ENCODE data around the gene CRACR2A.

The CRACR2A gene

DNA sequence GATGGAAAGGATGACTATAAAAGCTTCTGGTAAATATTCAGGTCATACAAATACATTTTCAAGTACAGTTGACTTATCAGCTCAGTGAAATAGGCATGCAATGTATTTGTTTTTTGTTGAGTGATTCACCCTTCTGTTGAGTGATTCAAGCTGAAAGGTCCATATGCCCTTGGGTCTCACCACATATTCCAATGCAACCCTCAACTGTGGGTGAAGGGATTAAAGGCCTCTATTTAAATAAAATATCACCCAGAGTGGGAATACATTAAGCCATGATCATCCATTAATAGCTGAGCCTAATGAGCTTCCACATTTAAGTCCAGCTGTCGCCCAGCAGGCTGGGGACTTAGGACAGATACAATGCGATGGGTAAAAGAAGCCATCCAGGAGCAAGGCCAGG lies 120.2 kb downstream of the CRACR2A start:
- Histone ChIP-seq H3K4me3 (replicated peaks; ENCODE audit: insufficient read depth, low read length) (no peak overlapping the region), H3K27me3 (ENCODE audit: insufficient read depth, poor library complexity, severe bottlenecking) (no peaks in the 10 kb centered on the region), H3K27ac (replicated peaks) (no peak overlapping the region)
- DNase-seq (ENCODE audit: low read depth in 1 of 2, low spot score in 1 of 2) = no peak
- TF ChIP-seq, protein P1, sequence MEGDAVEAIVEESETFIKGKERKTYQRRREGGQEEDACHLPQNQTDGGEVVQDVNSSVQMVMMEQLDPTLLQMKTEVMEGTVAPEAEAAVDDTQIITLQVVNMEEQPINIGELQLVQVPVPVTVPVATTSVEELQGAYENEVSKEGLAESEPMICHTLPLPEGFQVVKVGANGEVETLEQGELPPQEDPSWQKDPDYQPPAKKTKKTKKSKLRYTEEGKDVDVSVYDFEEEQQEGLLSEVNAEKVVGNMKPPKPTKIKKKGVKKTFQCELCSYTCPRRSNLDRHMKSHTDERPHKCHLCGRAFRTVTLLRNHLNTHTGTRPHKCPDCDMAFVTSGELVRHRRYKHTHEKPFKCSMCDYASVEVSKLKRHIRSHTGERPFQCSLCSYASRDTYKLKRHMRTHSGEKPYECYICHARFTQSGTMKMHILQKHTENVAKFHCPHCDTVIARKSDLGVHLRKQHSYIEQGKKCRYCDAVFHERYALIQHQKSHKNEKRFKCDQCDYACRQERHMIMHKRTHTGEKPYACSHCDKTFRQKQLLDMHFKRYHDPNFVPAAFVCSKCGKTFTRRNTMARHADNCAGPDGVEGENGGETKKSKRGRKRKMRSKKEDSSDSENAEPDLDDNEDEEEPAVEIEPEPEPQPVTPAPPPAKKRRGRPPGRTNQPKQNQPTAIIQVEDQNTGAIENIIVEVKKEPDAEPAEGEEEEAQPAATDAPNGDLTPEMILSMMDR (IDR thresholded peaks at IDR 0.05; ENCODE audit: insufficient read depth, low read length) = no peak
- TF ChIP-seq POLR2AphosphoS5 (IDR thresholded peaks at IDR 0.05; ENCODE audit: low read depth) = no peak
- TF ChIP-seq, protein P2, sequence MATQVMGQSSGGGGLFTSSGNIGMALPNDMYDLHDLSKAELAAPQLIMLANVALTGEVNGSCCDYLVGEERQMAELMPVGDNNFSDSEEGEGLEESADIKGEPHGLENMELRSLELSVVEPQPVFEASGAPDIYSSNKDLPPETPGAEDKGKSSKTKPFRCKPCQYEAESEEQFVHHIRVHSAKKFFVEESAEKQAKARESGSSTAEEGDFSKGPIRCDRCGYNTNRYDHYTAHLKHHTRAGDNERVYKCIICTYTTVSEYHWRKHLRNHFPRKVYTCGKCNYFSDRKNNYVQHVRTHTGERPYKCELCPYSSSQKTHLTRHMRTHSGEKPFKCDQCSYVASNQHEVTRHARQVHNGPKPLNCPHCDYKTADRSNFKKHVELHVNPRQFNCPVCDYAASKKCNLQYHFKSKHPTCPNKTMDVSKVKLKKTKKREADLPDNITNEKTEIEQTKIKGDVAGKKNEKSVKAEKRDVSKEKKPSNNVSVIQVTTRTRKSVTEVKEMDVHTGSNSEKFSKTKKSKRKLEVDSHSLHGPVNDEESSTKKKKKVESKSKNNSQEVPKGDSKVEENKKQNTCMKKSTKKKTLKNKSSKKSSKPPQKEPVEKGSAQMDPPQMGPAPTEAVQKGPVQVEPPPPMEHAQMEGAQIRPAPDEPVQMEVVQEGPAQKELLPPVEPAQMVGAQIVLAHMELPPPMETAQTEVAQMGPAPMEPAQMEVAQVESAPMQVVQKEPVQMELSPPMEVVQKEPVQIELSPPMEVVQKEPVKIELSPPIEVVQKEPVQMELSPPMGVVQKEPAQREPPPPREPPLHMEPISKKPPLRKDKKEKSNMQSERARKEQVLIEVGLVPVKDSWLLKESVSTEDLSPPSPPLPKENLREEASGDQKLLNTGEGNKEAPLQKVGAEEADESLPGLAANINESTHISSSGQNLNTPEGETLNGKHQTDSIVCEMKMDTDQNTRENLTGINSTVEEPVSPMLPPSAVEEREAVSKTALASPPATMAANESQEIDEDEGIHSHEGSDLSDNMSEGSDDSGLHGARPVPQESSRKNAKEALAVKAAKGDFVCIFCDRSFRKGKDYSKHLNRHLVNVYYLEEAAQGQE (IDR thresholded peaks at IDR 0.05; ENCODE audit: insufficient replicate concordance, low read depth) = no peak
- no peak for TF ChIP-seq GABPA (IDR thresholded peaks at IDR 0.05; ENCODE audit: low read depth)
- no peak for TF ChIP-seq SPI1 (IDR thresholded peaks at IDR 0.05; ENCODE audit: borderline replicate concordance, low read depth)

DNA sequence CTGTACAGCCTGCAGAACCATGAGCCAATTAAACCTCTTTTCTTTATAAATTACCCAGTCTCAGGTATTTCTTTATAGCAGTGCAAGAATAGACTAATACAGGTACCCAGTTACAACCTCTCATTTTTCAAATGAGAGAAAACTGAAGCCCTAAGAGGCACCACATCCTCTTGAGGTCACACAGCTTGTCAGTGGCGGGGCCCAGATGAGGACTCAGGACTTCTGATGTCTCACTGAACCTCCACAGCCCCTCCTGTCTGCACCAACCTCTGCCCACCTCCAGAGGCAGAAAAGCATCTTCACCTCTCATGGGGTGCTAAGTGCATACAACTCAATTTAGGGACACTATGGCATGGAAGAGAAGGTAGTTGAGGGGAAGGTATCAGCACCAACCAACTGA lies 120.7 kb downstream of the CRACR2A start:
- H3K27me3 ChIP-seq (ENCODE audit: insufficient read depth, poor library complexity, severe bottlenecking) = no peaks in the 10 kb centered on the region
- TF ChIP-seq, protein P2 (IDR thresholded peaks at IDR 0.05; ENCODE audit: insufficient replicate concordance, low read depth) = no peak
- TF ChIP-seq, protein P1 (IDR thresholded peaks at IDR 0.05; ENCODE audit: insufficient read depth, low read length) = no peak
- TF ChIP-seq POLR2AphosphoS5 (IDR thresholded peaks at IDR 0.05; ENCODE audit: low read depth) = no peak
- no peak for TF ChIP-seq SPI1 (IDR thresholded peaks at IDR 0.05; ENCODE audit: borderline replicate concordance, low read depth)
- no peak for TF ChIP-seq GABPA (IDR thresholded peaks at IDR 0.05; ENCODE audit: low read depth)
- no peak overlapping the region for H3K27ac ChIP-seq (replicated peaks)

GRCh38 chr12:3631759-3632158 lies 121.2 kb downstream of the CRACR2A start:
- no peak overlapping the region for H3K4me3 ChIP-seq (replicated peaks; ENCODE audit: insufficient read depth, low read length)
- no peak for DNase-seq (ENCODE audit: low read depth in 1 of 2, low spot score in 1 of 2)
- TF ChIP-seq, protein P1 (IDR thresholded peaks at IDR 0.05; ENCODE audit: insufficient read depth, low read length) = no peak
- no peak for TF ChIP-seq SPI1 (IDR thresholded peaks at IDR 0.05; ENCODE audit: borderline replicate concordance, low read depth)
- no peak for TF ChIP-seq GABPA (IDR thresholded peaks at IDR 0.05; ENCODE audit: low read depth)
- no peak for TF ChIP-seq POLR2AphosphoS5 (IDR thresholded peaks at IDR 0.05; ENCODE audit: low read depth)
- TF ChIP-seq, protein P2 (IDR thresholded peaks at IDR 0.05; ENCODE audit: insufficient replicate concordance, low read depth) = no peak
- no peak overlapping the region for H3K27ac ChIP-seq (replicated peaks)
- no peaks in the 10 kb centered on the region for H3K27me3 ChIP-seq (ENCODE audit: insufficient read depth, poor library complexity, severe bottlenecking)

More for the DNA sequence above, 120.7 kb downstream of the CRACR2A start:
- no peak for DNase-seq (ENCODE audit: low read depth in 1 of 2, low spot score in 1 of 2)
- no peak overlapping the region for H3K4me3 ChIP-seq (replicated peaks; ENCODE audit: insufficient read depth, low read length)
